Measurements from ENCODE around the gene CEP63. TPM values are rescaled to one million over a fixed set of nuclear protein-coding genes. Genes with fewer than 3 reads are reported as not detected.

Gene CEP63
- polyA plus RNA-seq, 3 donors, result 11.1 to 18.8 (median 17.2) TPM

DNA sequence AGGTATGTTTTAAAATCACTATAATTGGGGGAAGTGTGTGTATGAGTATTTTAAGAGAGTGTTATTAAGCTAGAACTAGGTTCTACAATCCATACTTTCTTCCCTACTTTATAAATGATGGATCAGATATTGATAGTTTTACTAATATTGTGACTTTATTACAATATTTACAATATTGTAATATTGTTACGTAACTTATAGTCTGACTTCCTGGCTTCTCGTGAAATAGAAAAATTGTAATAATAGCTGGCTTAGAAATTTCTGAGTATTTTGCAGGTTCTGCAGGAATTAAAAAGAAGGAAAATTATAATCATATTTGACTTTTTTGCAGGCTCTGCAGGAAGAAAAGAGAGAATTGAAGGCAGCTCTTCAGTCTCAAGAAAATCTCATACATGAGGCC, 60.0 kb downstream of the CEP63 start:
- Histone ChIP-seq H3K36me3 (replicated peaks in 1 of 2; ENCODE audit: control insufficient read depth in 1 of 2, insufficient read depth in 2 of 2, low read length in 2 of 2) (peaks cover 39 to 50% of the 10 kb centered on the region in 2 donors), H2AFZ (ENCODE audit: insufficient read depth, low read depth, low read length, poor library complexity, severe bottlenecking) (no peak overlapping the region)
- H3K4me1 Mint-ChIP-seq, result peaks cover 28% of the 10 kb centered on the region

DNA sequence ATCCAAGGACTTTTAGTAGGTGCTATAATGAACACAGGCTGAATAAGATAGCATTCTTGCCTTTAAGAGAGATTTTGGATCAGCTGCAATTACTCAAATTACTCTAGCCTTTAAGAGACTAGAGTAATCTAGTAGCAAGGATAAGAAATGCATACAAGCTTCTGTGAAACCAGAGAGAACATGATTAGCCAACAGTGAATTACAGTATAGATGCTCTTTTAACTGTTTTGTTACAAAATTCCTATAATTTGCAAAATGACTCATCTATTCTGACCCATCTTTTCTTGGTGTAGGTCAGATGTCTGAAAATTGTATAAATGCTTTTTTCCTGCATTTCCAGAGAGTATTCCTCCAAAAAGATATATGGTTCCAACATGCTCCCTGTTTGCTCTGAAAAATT, 66.9 kb downstream of the CEP63 start:
- no peak overlapping the region for H2AFZ ChIP-seq (ENCODE audit: insufficient read depth, low read depth, low read length, poor library complexity, severe bottlenecking)
- no peak overlapping the region for H3K4me3 Mint-ChIP-seq
- no peak overlapping the region for H3K9ac ChIP-seq (ENCODE audit: insufficient read depth, low read length, poor library complexity, severe bottlenecking)
- peaks cover 0 to 1% (median 0%) of the 10 kb centered on the region in 3 donors for H3K27me3 Mint-ChIP-seq (ENCODE audit: low read depth in 3 of 3)
- H3K9me3 Mint-ChIP-seq, result no peaks in the 10 kb centered on the region
- H3K36me3 ChIP-seq (replicated peaks in 1 of 2; ENCODE audit: control insufficient read depth in 1 of 2, insufficient read depth in 2 of 2, low read length in 2 of 2), result peaks cover 51 to 74% of the 10 kb centered on the region in 2 donors
- DNase-seq, result no peak
- H3K27me3 ChIP-seq (ENCODE audit: control insufficient read depth in 2 of 2, insufficient read depth in 2 of 2, low read length in 2 of 2), result no peaks in the 10 kb centered on the region
- no peaks in the 10 kb centered on the region for H3K4me1 Mint-ChIP-seq
- TF ChIP-seq CTCF (IDR thresholded peaks at IDR 0.05), result no peak
- peaks cover 54 to 55% of the 10 kb centered on the region in 2 donors for H3K36me3 Mint-ChIP-seq
- H3K27ac Mint-ChIP-seq, result no peak overlapping the region
- no peaks in the 10 kb centered on the region for H3K9me3 ChIP-seq (replicated peaks in 1 of 2; ENCODE audit: control insufficient read depth in 1 of 2, insufficient read depth in 1 of 2, low read length in 2 of 2)
- no peak overlapping the region for H3K27ac ChIP-seq (ENCODE audit: low read depth in 1 of 2, low read length in 2 of 2)
- H3K4me1 ChIP-seq (ENCODE audit: control insufficient read depth in 1 of 2, insufficient read depth in 2 of 2, low read length in 2 of 2), result no peaks in the 10 kb centered on the region
- no peaks in the 10 kb centered on the region for H3K79me2 ChIP-seq (ENCODE audit: insufficient read depth, low read length)
- H4K20me1 ChIP-seq (ENCODE audit: insufficient read depth, low read length), result no peaks in the 10 kb centered on the region
- intact Hi-C loops (cut with micrococcal nuclease), result no loop called here
- no peak overlapping the region for H3K4me3 ChIP-seq (replicated peaks in 1 of 3; ENCODE audit: low read depth in 2 of 3, low read length in 3 of 3)
- H3K4me2 ChIP-seq (replicated peaks; ENCODE audit: extremely low read depth, low read length, poor library complexity, severe bottlenecking), result no peak overlapping the region

More for the DNA sequence above, 60.0 kb downstream of the CEP63 start:
- H3K27ac Mint-ChIP-seq, result peak overlapping the region; percentile 76 to 95 (median 91)
- Histone ChIP-seq H3K4me1 (ENCODE audit: control insufficient read depth in 1 of 2, insufficient read depth in 2 of 2, low read length in 2 of 2) (peaks cover 41 to 45% of the 10 kb centered on the region in 2 donors), H3K4me3 (replicated peaks in 1 of 3; ENCODE audit: low read depth in 2 of 3, low read length in 3 of 3) (no peak overlapping the region), H3K9ac (ENCODE audit: insufficient read depth, low read length, poor library complexity, severe bottlenecking) (no peak overlapping the region), H3K27me3 (ENCODE audit: control insufficient read depth in 2 of 2, insufficient read depth in 2 of 2, low read length in 2 of 2) (no peaks in the 10 kb centered on the region), H3K9me3 (replicated peaks in 1 of 2; ENCODE audit: control insufficient read depth in 1 of 2, insufficient read depth in 1 of 2, low read length in 2 of 2) (no peaks in the 10 kb centered on the region), H3K4me2 (replicated peaks; ENCODE audit: extremely low read depth, low read length, poor library complexity, severe bottlenecking) (no peak overlapping the region), H3K27ac (ENCODE audit: low read depth in 1 of 2, low read length in 2 of 2) (peak overlapping the region in 1 of 2 donors; percentile 85), H3K79me2 (ENCODE audit: insufficient read depth, low read length) (peaks cover 5% of the 10 kb centered on the region), H4K20me1 (ENCODE audit: insufficient read depth, low read length) (no peaks in the 10 kb centered on the region)
- peaks cover 43 to 45% of the 10 kb centered on the region in 2 donors for H3K36me3 Mint-ChIP-seq
- TF ChIP-seq CTCF (IDR thresholded peaks at IDR 0.05), result no peak
- DNase-seq, result no peak
- peaks cover 0 to 1% (median 0%) of the 10 kb centered on the region in 3 donors for H3K27me3 Mint-ChIP-seq (ENCODE audit: low read depth in 3 of 3)
- WGBS (ENCODE audit: insufficient coverage), result no CpG with 5 or more reads among the region's 2 CpGs
- intact Hi-C loops (cut with micrococcal nuclease), result loop anchor here in 1 of 2 donors (10.0 kb wide), 1 partner anchor 61 kb away; the partner anchor contains the start of genes ANAPC13 and CEP63
- no peaks in the 10 kb centered on the region for H3K9me3 Mint-ChIP-seq
- peak overlapping the region in 1 of 2 donors; percentile 35 for H3K4me3 Mint-ChIP-seq
